Mucosa of stomach (tissue), 1 donor: Measurements from ENCODE around the gene HIGD1A.

Experiments used
- H3K27me3 ChIP-seq: one replicate; pipeline ENCODE4 v1.7.0; 2013; ENCODE audit warnings: mild to moderate bottlenecking, low read length; ENCODE audit not compliant: control insufficient read depth, insufficient read depth
- H3K36me3 ChIP-seq: one replicate; pipeline ENCODE4 v1.7.0; 2013; ENCODE audit warnings: low read length; ENCODE audit not compliant: control insufficient read depth, insufficient read depth
- H3K4me1 ChIP-seq: one replicate; pipeline ENCODE4 v1.7.0; 2013; ENCODE audit warnings: mild to moderate bottlenecking, low read length; ENCODE audit not compliant: control insufficient read depth, insufficient read depth
- H3K4me3 ChIP-seq: one replicate; pipeline ENCODE4 v1.7.0; 2013; ENCODE audit warnings: low read length
- H3K9ac ChIP-seq: one replicate; pipeline ENCODE4 v1.7.0; 2013; ENCODE audit warnings: mild to moderate bottlenecking, low read length, moderate library complexity
- H3K9me3 ChIP-seq: one replicate; pipeline ENCODE4 v1.7.0; 2013; ENCODE audit warnings: mild to moderate bottlenecking, low read length, moderate library complexity; ENCODE audit not compliant: control insufficient read depth
- donor health status: Pancreatic carcinoma.

The HIGD1A gene

GRCh38 chr3:42749025-42749752, 55.1 kb downstream of the HIGD1A start:
- Histone ChIP-seq H3K9me3 (no peaks in the 10 kb centered on the region), H3K27me3 (no peaks in the 10 kb centered on the region), H3K36me3 (no peaks in the 10 kb centered on the region), H3K9ac (no peak overlapping the region), H3K4me3 (no peak overlapping the region), H3K4me1 (peaks cover 14% of the 10 kb centered on the region)

DNA sequence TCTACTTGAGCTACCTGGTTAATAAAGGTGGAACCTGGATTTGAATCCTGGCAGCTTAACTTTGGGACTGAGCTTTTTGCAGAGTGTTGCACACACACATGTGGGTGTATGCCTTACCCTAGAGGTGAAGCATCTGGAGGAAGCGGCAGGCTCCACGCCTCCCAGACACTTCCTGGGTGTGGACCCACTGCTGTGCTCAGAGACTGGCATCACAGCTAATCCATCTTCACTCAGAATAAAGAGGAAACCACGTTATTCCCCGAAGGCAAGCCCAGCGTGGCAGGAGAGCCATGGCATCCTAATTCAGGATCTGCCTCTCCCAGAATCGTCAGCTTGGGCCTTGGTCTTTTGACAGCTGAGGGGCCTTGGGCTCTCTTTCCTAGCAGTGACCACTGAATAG, 56.7 kb downstream of the HIGD1A start:
- H3K9ac ChIP-seq: no peak overlapping the region

DNA sequence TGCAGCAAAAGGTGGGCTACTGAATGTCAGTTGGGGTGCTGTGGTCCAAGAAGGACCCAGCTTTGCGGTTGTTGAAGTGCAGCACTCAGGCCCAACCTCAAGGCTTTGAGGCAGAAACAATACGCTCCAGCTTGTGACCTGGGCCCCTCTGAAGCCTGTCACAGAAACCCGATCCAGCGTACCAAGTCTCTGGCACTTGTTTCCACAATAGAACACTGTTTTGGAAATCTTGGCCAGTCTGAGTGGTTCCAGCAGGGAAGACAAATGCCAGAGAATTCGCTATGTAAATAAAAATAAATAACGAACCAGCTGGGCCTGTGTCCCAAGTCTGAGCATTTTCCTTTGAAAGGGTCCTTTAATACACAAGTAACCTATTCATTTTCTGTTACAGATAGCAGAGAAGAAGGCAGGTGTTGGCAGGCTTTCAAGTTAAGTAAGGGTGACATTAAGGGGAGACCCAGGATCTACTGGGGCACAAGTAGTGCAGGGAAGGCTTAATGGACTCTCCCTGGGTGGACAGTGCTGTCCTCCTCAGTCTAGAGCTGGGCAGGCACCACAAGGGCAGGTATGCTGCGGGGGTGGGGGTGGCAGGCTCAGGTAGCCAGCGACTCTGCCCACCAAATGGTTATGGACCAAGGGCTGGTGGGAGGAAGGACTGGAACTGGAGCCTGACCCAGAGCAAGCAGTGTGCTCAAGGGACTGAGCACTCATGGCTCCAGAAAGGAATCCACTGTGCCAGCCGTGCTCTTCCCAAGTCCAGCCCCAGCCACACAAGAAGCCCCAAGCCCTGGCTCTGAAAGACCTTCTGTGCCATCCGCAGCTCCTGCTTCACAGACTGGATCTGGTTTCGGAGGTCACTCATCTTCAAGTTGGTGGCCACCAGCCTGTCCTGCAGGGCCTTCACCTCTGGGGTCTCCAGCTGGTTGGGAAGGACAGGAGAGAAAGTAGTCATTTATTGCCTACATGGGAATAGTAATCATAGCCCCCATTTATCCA, 57.5 kb downstream of the HIGD1A start:
- Histone ChIP-seq H3K4me3 (no peak overlapping the region), H3K36me3 (no peaks in the 10 kb centered on the region), H3K4me1 (peaks cover 9% of the 10 kb centered on the region), H3K9me3 (no peaks in the 10 kb centered on the region), H3K27me3 (no peaks in the 10 kb centered on the region), H3K9ac (no peak overlapping the region)

More for the DNA sequence above, 56.7 kb downstream of the HIGD1A start:
- Histone ChIP-seq H3K4me3 (no peak overlapping the region), H3K27me3 (no peaks in the 10 kb centered on the region), H3K36me3 (no peaks in the 10 kb centered on the region), H3K9me3 (no peaks in the 10 kb centered on the region), H3K4me1 (peaks cover 9% of the 10 kb centered on the region)

DNA sequence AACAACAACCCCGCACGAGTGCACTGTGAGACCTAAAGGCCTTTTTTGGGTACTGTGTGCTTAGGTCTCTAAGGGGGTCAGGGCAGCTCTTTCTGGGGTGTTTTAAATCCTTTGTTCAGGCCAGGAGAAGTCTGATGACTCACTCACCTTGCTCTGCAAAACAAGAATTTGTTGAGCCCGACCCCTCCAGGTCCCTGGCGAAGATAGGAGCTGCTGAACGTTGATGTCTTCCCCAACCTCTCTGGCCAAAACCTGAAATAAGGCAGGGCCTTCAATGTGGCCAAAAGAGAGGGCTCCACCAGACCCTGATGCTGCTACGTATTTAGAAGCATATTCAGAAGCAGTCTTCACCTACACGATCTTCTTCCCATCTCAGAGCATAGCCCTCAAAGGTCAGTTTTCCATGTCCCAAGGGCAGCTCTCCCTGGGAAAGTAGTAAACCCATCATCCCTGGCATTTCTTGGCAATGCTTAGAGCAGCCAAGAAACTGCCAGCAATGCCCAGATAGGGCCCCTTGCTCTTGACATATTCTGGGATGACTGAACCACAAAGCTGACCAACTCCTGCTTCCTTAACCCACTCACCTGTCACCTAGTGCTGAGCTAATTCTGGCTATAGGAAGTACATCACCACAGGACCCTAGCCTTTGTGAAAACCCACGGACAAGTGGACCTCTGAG, 58.4 kb downstream of the HIGD1A start:
- Histone ChIP-seq H3K27me3 (no peaks in the 10 kb centered on the region), H3K9ac (no peak overlapping the region), H3K36me3 (no peaks in the 10 kb centered on the region), H3K4me3 (no peak overlapping the region), H3K4me1 (peaks cover 9% of the 10 kb centered on the region), H3K9me3 (no peaks in the 10 kb centered on the region)

DNA sequence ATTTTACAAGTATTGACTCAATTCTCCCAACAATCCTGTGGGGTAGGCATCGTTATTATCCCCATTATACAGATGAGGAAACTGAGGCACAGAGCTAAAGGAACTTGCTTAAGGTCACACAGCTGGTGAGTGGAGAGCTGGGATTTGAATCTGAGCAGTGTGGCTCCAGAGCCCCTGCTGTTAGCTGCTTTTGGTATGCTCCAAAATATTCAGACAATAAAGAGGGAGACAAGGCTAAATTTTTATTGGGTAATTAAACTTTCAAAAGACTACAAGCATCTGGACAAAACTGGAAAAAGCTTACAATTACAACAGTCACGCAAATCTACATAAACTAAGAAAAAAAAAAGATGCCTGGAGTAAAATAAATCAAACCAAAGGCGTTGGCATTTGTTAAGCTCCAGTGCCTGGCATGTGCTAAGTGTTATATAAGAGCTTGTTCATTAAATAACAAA, 59.0 kb downstream of the HIGD1A start:
- Histone ChIP-seq H3K4me1 (peaks cover 9% of the 10 kb centered on the region), H3K9ac (no peak overlapping the region), H3K36me3 (no peaks in the 10 kb centered on the region), H3K9me3 (no peaks in the 10 kb centered on the region), H3K4me3 (no peak overlapping the region), H3K27me3 (no peaks in the 10 kb centered on the region)

DNA sequence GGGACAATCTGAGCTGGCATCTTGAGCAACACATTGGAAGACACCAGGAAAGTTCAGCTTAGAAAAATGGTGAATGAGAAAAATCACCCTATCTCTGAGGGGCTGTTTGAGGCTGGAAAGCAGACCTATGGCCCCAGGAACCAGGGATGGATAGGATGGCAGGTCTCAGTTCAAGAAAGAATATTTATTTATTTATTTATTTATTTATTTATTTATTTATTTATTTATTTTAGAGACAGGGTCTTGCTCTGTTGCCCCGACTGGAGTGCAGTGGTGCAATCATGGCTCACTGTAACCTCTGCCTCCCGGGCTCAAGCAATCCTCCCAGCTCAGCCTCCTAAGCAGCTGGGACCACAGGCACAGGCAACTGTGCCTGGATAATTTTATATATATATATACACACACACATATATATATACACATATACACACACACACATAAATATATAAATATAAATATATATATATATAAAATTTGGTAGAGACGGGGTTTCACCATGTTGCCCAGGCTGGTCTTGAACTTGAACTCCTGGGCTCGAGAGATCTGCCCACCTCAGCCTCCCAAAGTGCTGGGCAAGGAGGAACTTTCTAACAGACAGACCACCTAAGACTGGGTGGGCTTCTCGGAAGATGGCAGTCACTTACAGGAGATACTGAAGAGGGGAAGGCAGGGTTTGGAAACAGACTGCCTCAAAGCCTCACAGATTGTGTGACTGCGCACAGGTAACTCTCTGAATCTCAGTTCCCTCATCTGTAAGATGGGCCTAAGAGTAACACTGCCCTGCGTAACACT, 60.9 kb downstream of the HIGD1A start:
- no peak overlapping the region for H3K4me3 ChIP-seq
- no peaks in the 10 kb centered on the region for H3K9me3 ChIP-seq
- H3K4me1 ChIP-seq: peaks cover 9% of the 10 kb centered on the region
- no peaks in the 10 kb centered on the region for H3K36me3 ChIP-seq
- H3K27me3 ChIP-seq: no peaks in the 10 kb centered on the region
- no peak overlapping the region for H3K9ac ChIP-seq

GRCh38 chr3:42742688-42743087, 61.6 kb downstream of the HIGD1A start:
- Histone ChIP-seq H3K4me1 (peaks cover 9% of the 10 kb centered on the region), H3K9me3 (no peaks in the 10 kb centered on the region), H3K27me3 (no peaks in the 10 kb centered on the region), H3K4me3 (no peak overlapping the region), H3K9ac (no peak overlapping the region), H3K36me3 (no peaks in the 10 kb centered on the region)

- no peaks in the 10 kb centered on the region for H3K36me3 ChIP-seq
- peaks cover 9% of the 10 kb centered on the region for H3K4me1 ChIP-seq
- H3K4me3 ChIP-seq: no peak overlapping the region
- H3K27me3 ChIP-seq: no peaks in the 10 kb centered on the region
- no peak overlapping the region for H3K9ac ChIP-seq
- H3K9me3 ChIP-seq: no peaks in the 10 kb centered on the region
These were observed 62.0 kb downstream of the HIGD1A start for GRCh38 chr3:42742259-42742658.

DNA sequence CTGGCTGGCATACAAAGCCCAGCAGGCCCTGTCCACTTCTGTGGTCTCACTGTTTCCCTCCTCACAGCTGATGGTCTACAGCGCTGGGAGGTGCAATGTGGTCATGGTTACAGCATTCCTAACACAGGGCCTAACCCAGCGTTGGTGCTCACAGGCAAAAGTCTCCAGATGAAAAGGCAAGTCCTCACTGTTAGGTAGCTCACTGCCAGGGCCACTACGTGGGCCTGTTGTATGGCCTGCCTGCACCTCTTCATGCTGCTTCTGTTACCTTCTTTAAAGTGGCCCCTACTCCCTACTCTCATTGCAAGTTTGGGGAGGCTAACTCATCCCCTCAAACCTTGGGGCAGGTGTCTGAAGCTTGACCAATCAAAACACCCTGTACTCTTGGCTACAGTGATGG, 62.5 kb downstream of the HIGD1A start:
- H3K9ac ChIP-seq: no peak overlapping the region
- no peaks in the 10 kb centered on the region for H3K9me3 ChIP-seq
- H3K36me3 ChIP-seq: no peaks in the 10 kb centered on the region
- H3K4me3 ChIP-seq: no peak overlapping the region
- H3K27me3 ChIP-seq: no peaks in the 10 kb centered on the region
- peaks cover 9% of the 10 kb centered on the region for H3K4me1 ChIP-seq

GRCh38 chr3:42739401-42740158, 64.7 kb downstream of the HIGD1A start:
- Histone ChIP-seq H3K27me3 (no peaks in the 10 kb centered on the region), H3K4me1 (no peaks in the 10 kb centered on the region), H3K9ac (no peak overlapping the region), H3K9me3 (no peaks in the 10 kb centered on the region), H3K4me3 (no peak overlapping the region), H3K36me3 (no peaks in the 10 kb centered on the region)

GRCh38 chr3:42736531-42736930, 67.8 kb downstream of the HIGD1A start:
- no peaks in the 10 kb centered on the region for H3K36me3 ChIP-seq
- H3K27me3 ChIP-seq: no peaks in the 10 kb centered on the region
- H3K4me3 ChIP-seq: no peak overlapping the region
- H3K4me1 ChIP-seq: no peaks in the 10 kb centered on the region
- H3K9me3 ChIP-seq: no peaks in the 10 kb centered on the region
- no peak overlapping the region for H3K9ac ChIP-seq
